ENCODE measurements around the gene HPS1. TPM values are rescaled to one million over a fixed set of nuclear protein-coding genes. Genes with fewer than 3 reads are reported as not detected.

HPS1 gene
- total and polyA plus RNA-seq, 2 of the 8 experiments (the other 6 are each of a cell fraction or from before 2014, with no cell fraction given): 38.7 to 61.7 TPM

DNA sequence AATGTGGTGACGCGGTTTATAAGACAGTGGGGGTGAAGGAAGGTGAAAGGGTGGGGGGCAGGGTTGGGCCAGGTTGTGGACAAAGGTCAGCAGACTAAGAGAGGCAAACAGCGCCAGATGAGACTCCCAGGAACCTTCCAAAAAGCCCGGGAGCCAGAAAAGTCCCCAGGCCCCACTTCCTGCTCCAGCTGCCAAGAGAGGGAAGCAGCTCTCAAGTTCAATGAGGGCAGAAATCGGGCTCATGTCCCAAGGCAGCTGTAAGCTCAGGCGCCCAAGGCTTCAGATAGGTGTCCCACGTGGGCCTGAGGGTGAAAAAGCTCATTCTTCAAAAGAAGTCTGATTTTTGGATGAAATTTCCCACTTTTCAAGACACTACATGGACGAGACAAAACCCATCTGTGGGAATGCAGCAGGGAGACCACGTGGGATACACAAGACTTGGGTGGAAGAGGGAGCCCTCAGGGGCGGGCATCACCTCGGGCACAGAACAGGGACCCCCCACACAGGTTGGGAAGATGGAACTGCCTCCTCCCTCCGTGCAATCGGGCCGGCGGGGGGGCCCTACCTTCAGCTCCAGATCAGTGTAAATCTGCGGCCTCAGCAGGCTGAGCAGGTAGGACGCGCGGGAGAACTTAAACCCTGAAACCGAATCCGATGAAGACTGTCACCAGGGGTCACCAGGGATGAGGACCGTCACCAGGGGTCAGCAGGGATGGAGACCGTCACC is 39.6 kb downstream of the HPS1 start:
- 84% methylated on average over 16 of the region's 23 CpGs; no CpG with 5 or more reads in 1 of the 2 experiments for WGBS, 2 experiments (ENCODE audit: extremely low coverage in 1 of 2, insufficient coverage in 1 of 2, insufficient read length in 1 of 2, insufficient replicate concordance in 2 of 2, low coverage in 1 of 2, low lambda C conversion rate in 2 of 2, missing lambda C conversion rate in 1 of 2)
- POLR2A ChIA-PET (ENCODE audit: partially characterized antibody): interaction anchor here (1.4 to 2.5 kb wide), 2 partner anchors 8 to 9 kb away, joined by 3 to 8 read pairs; partner anchors contain the start of gene PYROXD2
- TF ChIP-seq POU5F1 (IDR thresholded peaks at IDR 0.05; ENCODE audit: low read depth, low read length): no peak
- TF ChIP-seq SIRT6 (IDR thresholded peaks at IDR 0.05; ENCODE audit: low read length): no peak
- TF ChIP-seq ATF3 (IDR thresholded peaks at IDR 0.05; ENCODE audit: insufficient read depth, low read depth, low read length): no peak
- TF ChIP-seq NANOG (IDR thresholded peaks at IDR 0.05; ENCODE audit: insufficient read depth, low read depth, low read length, poor library complexity, severe bottlenecking): no peak
- no peak for TF ChIP-seq CBX5 (IDR thresholded peaks at IDR 0.05; ENCODE audit: low read depth, low read length)
- TF ChIP-seq KDM1A (IDR thresholded peaks at IDR 0.05; ENCODE audit: borderline replicate concordance, low read length): no peak
- TF ChIP-seq EP300 (IDR thresholded peaks at IDR 0.05; ENCODE audit: borderline replicate concordance in 1 of 2, low read depth in 2 of 2, low read length in 2 of 2): no peak
- no peak for TF ChIP-seq NRF1 (IDR thresholded peaks at IDR 0.05; ENCODE audit: low read depth, low read length)
- TF ChIP-seq TEAD4 (IDR thresholded peaks at IDR 0.05; ENCODE audit: low read depth, low read length): no peak
- no peak for TF ChIP-seq HDAC2 (IDR thresholded peaks at IDR 0.05; ENCODE audit: borderline replicate concordance in 1 of 2, low read depth in 2 of 2, low read length in 2 of 2)
- TF ChIP-seq SP1 (IDR thresholded peaks at IDR 0.05; ENCODE audit: low read depth, low read length): no peak

More for the DNA sequence above, 39.6 kb downstream of the HPS1 start:
- no peaks in the 10 kb centered on the region for H3K79me2 ChIP-seq (ENCODE audit: control insufficient read depth in 1 of 2, insufficient read depth in 2 of 2, low read length in 2 of 2)
- H4K5ac ChIP-seq (ENCODE audit: insufficient read length, low read depth, low read length): no peak overlapping the region
- H3K4ac ChIP-seq (replicated peaks; ENCODE audit: insufficient read length, low read depth, low read length): no peak overlapping the region
- no peak overlapping the region for H2BK15ac ChIP-seq (ENCODE audit: low read length)
- no peak for FAIRE-seq
- CTCF ChIA-PET (ENCODE audit: partially characterized antibody): interaction anchor here (1.0 to 3.0 kb wide), 7 partner anchors 12 to 98 kb away, joined by 3 to 10 read pairs (median 4); no protein-coding TSS in a partner anchor
- H2BK5ac ChIP-seq (ENCODE audit: low read depth, low read length): no peak overlapping the region
- H4K8ac ChIP-seq (ENCODE audit: extremely low read depth, insufficient read depth, low read length): no peak overlapping the region
- no peak overlapping the region for H3K4me3 ChIP-seq (ENCODE audit: extremely low read depth in 1 of 4, insufficient read depth in 2 of 4, low read depth in 3 of 4, low read length in 4 of 4)
- no peak overlapping the region for H2AK5ac ChIP-seq (ENCODE audit: low read depth, low read length)
- H2AFZ ChIP-seq (ENCODE audit: low read length): no peak overlapping the region
- H3K27me3 ChIP-seq (replicated peaks in 1 of 4; ENCODE audit: control insufficient read depth in 3 of 4, extremely low read depth in 1 of 4, insufficient read depth in 3 of 4, low read length in 3 of 4): no peaks in the 10 kb centered on the region
- no peak overlapping the region for H3K23ac ChIP-seq (ENCODE audit: insufficient read length)
- no peak for DNase-seq (ENCODE audit: low read depth in 1 of 2, low spot score in 2 of 2)
- H3K4me2 ChIP-seq (ENCODE audit: insufficient read depth in 1 of 2, low read depth in 2 of 2, low read length in 2 of 2): no peak overlapping the region
- H3K27ac ChIP-seq (ENCODE audit: low read depth, low read length): no peak overlapping the region
- H3K23me2 ChIP-seq (ENCODE audit: low read depth, low read length): no peaks in the 10 kb centered on the region
- H3K14ac ChIP-seq (ENCODE audit: insufficient read length): no peak overlapping the region
- H2BK12ac ChIP-seq (ENCODE audit: low read depth, low read length): no peak overlapping the region
- H3K36me3 ChIP-seq (ENCODE audit: control insufficient read depth in 2 of 4, insufficient read depth in 4 of 4, low read length in 3 of 4): no peaks in the 10 kb centered on the region
- no peaks in the 10 kb centered on the region for H4K20me1 ChIP-seq (replicated peaks in 1 of 2; ENCODE audit: control insufficient read depth in 1 of 2, insufficient read depth in 2 of 2, low read length in 2 of 2)
- no peak overlapping the region for H3K56ac ChIP-seq (replicated peaks; ENCODE audit: insufficient read length, low read depth, low read length)
- no peaks in the 10 kb centered on the region; a peak in 2 of 7 replicates for H3K4me1 ChIP-seq (replicated peaks in 1 of 4; ENCODE audit: control insufficient read depth in 3 of 4, insufficient read depth in 4 of 4, low read length in 3 of 4)
- H3K18ac ChIP-seq (ENCODE audit: extremely low read depth, low read length): no peak overlapping the region
- H3K79me1 ChIP-seq (ENCODE audit: low read depth, low read length): no peaks in the 10 kb centered on the region
- H3K9me3 ChIP-seq (ENCODE audit: insufficient read depth in 2 of 2, low read depth in 1 of 2, low read length in 1 of 2): no peaks in the 10 kb centered on the region
- H2BK120ac ChIP-seq (replicated peaks; ENCODE audit: low read depth, low read length): no peak overlapping the region
- no peak overlapping the region for H4K91ac ChIP-seq (replicated peaks; ENCODE audit: insufficient read length, low read length)
- H3K9ac ChIP-seq (replicated peaks in 1 of 4; ENCODE audit: extremely low read depth in 1 of 4, low read depth in 3 of 4, low read length in 3 of 4): no peak overlapping the region
- no peak overlapping the region for H2BK20ac ChIP-seq (ENCODE audit: low read length)

Data from H1 (cell line).